SU-DHL-6 (cell line): ENCODE measurements around the gene AIFM1.

Source experiments
- H2AFZ ChIP-seq: fragments of 200-600 bp; sonication (generic); 2 replicates; pipeline ENCODE4 v1.6.1; 2014; ENCODE audit warnings: low read depth, mild to moderate bottlenecking, moderate library complexity, mixed read lengths, antibody characterized with exemption, low read length; ENCODE audit not compliant: severe bottlenecking
- H3F3A ChIP-seq: fragments of 200-600 bp; shearing (Covaris generic); 2 replicates; pipeline ENCODE4 v1.6.0; 2016; ENCODE audit warnings: antibody characterized with exemption, mild to moderate bottlenecking; ENCODE audit not compliant: insufficient read depth
- H3K27ac ChIP-seq: fragments of 200-600 bp; sonication (generic); 2 replicates; pipeline ENCODE4 v1.5.1; 2016; ENCODE audit warnings: low read depth, mild to moderate bottlenecking, low read length, moderate library complexity, mixed read lengths
- H3K27me3 ChIP-seq: fragments of 200-600 bp; sonication (generic), shearing (Covaris generic); 2 replicates; pipeline ENCODE4 v1.6.0; 2014; ENCODE audit warnings: mild to moderate bottlenecking, low read length
- H3K36me3 ChIP-seq: fragments of 200-600 bp; sonication (generic); 2 replicates; pipeline ENCODE4 v1.6.1; 2014; ENCODE audit warnings: mild to moderate bottlenecking, low read length, mixed read lengths
- H3K4me2 ChIP-seq: fragments of 300-600, 200-600 bp; shearing (Covaris generic), sonication (generic); 2 replicates; pipeline ENCODE4 v1.6.0; 2014; ENCODE audit warnings: low read length, low read depth, mild to moderate bottlenecking; ENCODE audit not compliant: poor library complexity, severe bottlenecking
- H3K4me3 ChIP-seq: fragments of 200-600 bp; sonication (generic); 2 replicates; pipeline ENCODE4 v1.5.1; 2014; ENCODE audit warnings: antibody characterized with exemption, low read length, mild to moderate bottlenecking, mixed read lengths; ENCODE audit not compliant: insufficient read depth, poor library complexity, severe bottlenecking
- H3K79me2 ChIP-seq: fragments of 200-600 bp; sonication (generic); 2 replicates; pipeline ENCODE4 v1.6.1; 2014; ENCODE audit warnings: mild to moderate bottlenecking, low read length, moderate library complexity; ENCODE audit not compliant: insufficient read depth
- H3K9ac ChIP-seq: fragments of 200-600 bp; sonication (generic); 2 replicates; pipeline ENCODE4 v1.7.0; 2014; ENCODE audit warnings: mild to moderate bottlenecking, low read length
- H3K9me2 ChIP-seq: fragments of 200-600 bp; sonication (generic); replicated peaks from 2 replicates; pipeline ENCODE4 v1.6.1; 2014; ENCODE audit warnings: low read length; ENCODE audit not compliant: insufficient read depth
- H3K9me3 ChIP-seq: fragments of 200-600 bp; sonication (generic); 2 replicates; pipeline ENCODE4 v1.6.1; 2014; ENCODE audit warnings: low read length, mixed read lengths; ENCODE audit not compliant: insufficient read depth
- H4K20me1 ChIP-seq: fragments of 200-600 bp; sonication (generic); 2 replicates; pipeline ENCODE4 v1.6.1; 2014; ENCODE audit warnings: low read depth, mild to moderate bottlenecking, antibody characterized with exemption, low read length, moderate library complexity, mixed read lengths
- EZH2phosphoT487 ChIP-seq: fragments of 200-600 bp; sonication (generic), shearing (Covaris generic); conservative IDR thresholded peaks from 2 replicates; pipeline ENCODE4 v1.6.1; 2018; ENCODE audit warnings: mild to moderate bottlenecking, antibody characterized with exemption, low read length, moderate library complexity, mixed read lengths
- TF ChIP-seq, protein P1 (sequence below): fragments of 200-600 bp; sonication (generic); IDR thresholded peaks from one replicate; pipeline ENCODE4 v1.5.1; 2017; ENCODE audit warnings: antibody characterized with exemption, mild to moderate bottlenecking, low read length, moderate library complexity; ENCODE audit not compliant: insufficient read depth, poor library complexity, severe bottlenecking

AIFM1 gene

DNA sequence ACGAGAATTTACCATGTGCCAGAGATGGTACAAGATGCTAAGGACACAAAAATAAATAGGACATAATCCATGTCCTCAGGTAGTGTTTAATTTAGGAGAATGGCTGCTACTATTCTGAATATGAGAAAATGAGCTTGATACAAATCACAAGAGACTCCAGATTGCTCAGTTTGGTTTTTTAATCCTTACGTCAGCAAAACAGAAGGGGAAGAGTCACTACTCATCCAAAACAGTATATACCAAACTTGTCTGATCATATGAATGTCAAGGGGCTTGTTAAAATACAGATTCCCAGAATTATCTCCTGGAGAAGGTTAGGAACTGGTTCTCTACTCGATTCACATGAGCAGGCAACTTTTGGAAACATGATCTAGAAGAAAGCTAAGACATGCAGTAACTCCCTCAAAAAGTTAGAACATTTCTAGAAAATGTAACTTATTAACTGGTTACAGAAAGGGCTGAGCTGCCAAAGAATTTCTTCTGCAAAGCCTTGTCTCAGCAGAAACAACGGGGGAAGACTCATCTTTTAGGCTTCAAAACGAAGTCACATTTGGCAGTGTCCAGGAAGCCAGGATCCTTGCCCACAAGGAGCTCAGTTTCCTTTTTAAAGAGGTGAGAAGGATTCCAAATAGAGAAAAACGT, 3.4 kb downstream of the AIFM1 start:
- Histone ChIP-seq H3K9me2 (no peaks in the 10 kb centered on the region), H3K27ac (no peak overlapping the region), H3K9ac (no peak overlapping the region), H3F3A (no peaks in the 10 kb centered on the region), H3K9me3 (no peaks in the 10 kb centered on the region), H3K4me2 (no peak overlapping the region), H3K4me3 (no peak overlapping the region), H3K27me3 (no peaks in the 10 kb centered on the region), H3K36me3 (no peaks in the 10 kb centered on the region), H4K20me1 (no peaks in the 10 kb centered on the region), H2AFZ (no peak overlapping the region), H3K79me2 (peaks cover 53% of the 10 kb centered on the region)
- TF ChIP-seq, protein P1, sequence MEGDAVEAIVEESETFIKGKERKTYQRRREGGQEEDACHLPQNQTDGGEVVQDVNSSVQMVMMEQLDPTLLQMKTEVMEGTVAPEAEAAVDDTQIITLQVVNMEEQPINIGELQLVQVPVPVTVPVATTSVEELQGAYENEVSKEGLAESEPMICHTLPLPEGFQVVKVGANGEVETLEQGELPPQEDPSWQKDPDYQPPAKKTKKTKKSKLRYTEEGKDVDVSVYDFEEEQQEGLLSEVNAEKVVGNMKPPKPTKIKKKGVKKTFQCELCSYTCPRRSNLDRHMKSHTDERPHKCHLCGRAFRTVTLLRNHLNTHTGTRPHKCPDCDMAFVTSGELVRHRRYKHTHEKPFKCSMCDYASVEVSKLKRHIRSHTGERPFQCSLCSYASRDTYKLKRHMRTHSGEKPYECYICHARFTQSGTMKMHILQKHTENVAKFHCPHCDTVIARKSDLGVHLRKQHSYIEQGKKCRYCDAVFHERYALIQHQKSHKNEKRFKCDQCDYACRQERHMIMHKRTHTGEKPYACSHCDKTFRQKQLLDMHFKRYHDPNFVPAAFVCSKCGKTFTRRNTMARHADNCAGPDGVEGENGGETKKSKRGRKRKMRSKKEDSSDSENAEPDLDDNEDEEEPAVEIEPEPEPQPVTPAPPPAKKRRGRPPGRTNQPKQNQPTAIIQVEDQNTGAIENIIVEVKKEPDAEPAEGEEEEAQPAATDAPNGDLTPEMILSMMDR: no peak
- TF ChIP-seq EZH2phosphoT487: no peak

DNA sequence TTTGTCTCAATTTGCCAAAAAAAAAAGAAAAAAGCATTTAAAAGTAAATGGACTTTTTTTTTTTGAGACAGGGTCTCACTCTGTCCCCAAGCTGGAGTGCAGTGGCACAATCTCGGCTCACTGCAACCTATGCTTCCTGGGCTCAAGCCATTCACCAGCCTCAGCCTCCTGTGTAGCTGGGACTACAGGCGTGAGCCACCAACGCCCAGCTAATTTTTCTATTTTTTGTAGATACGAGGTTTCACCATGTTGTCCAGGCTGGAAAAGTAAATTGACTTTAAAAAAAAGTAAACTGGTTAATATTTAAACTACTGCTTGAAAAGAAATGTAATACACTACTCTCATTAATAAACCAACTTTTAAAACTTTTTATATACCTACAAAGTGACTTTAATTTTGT, 5.9 kb downstream of the AIFM1 start:
- Histone ChIP-seq H3K9ac (no peak overlapping the region), H3K79me2 (peaks cover 40% of the 10 kb centered on the region), H3K9me2 (no peaks in the 10 kb centered on the region), H3K4me2 (no peak overlapping the region), H3K36me3 (no peaks in the 10 kb centered on the region), H4K20me1 (no peaks in the 10 kb centered on the region), H3F3A (no peaks in the 10 kb centered on the region), H3K9me3 (no peaks in the 10 kb centered on the region), H3K27me3 (no peaks in the 10 kb centered on the region), H3K4me3 (no peak overlapping the region), H2AFZ (no peak overlapping the region), H3K27ac (no peak overlapping the region)
- TF ChIP-seq, protein P1: no peak
- no peak for TF ChIP-seq EZH2phosphoT487

DNA sequence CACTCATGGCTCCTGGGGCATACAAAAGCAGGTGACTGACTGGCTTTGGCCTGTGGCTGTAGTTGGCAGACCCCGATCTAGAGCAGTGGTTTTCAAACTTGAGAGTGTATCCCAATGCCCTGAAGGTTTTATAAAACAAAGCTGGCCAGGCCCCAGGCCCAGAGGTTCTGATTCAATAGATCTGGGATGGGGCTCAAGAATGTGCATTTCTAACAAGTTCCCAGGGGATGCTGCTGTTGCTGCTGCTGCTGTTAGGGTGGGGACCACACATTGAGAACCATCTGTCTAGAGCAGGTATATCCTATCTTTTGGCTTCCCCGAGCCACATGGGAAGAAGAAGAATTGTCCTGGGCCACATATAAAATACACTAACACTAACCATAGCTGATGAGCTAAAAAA, 7.3 kb downstream of the AIFM1 start:
- Histone ChIP-seq H3K27me3 (no peaks in the 10 kb centered on the region), H4K20me1 (no peaks in the 10 kb centered on the region), H3K27ac (no peak overlapping the region)

More for the DNA sequence above, 7.3 kb downstream of the AIFM1 start:
- Histone ChIP-seq H3K4me2 (no peak overlapping the region), H3F3A (no peaks in the 10 kb centered on the region), H3K9me2 (no peaks in the 10 kb centered on the region), H3K9ac (no peak overlapping the region), H3K36me3 (no peaks in the 10 kb centered on the region), H3K79me2 (peaks cover 31% of the 10 kb centered on the region; the same call in 1 of the 2 replicates), H2AFZ (no peak overlapping the region), H3K4me3 (no peak overlapping the region), H3K9me3 (no peaks in the 10 kb centered on the region)
- no peak for TF ChIP-seq EZH2phosphoT487
- TF ChIP-seq, protein P1: no peak
